Endothelial cell of umbilical vein (primary cell): Measurements from ENCODE around the gene SERPIND1. TPM values are rescaled to one million over a fixed set of nuclear protein-coding genes. Genes with fewer than 3 reads are reported as not detected.

ENCODE experiments used
- BruUV-seq: library from RNA; stranded (reverse); fragments of 400-500 nt; replicated peaks from 2 replicates; lab custom pipeline; 2021; lab: Mats Ljungman, UMichigan
- CTCF ChIA-PET: fragments of 300-600, 350-600 bp; sonication (Branson Sonifier 250); formaldehyde crosslinking; loops from one replicate; lab custom pipeline; 2021; ENCODE audit warnings: antibody characterized with exemption, inconsistent platforms; lab: Charles Lee
- POLR2A ChIA-PET: fragments of 300-600, 350-600 bp; sonication (Branson Sonifier 250); formaldehyde crosslinking; loops from one replicate; lab custom pipeline; 2021; ENCODE audit warnings: antibody characterized with exemption, inconsistent platforms; lab: Charles Lee
- DNase-seq: peaks from one replicate; pipeline ENCODE4 v3.0.0-alpha.2; 2011; ENCODE audit warnings: low read depth, low spot score
- FAIRE-seq: peaks from 2 replicates; lab custom pipeline; 2011; peaks lifted over from hg19 to GRCh38; lab: Jason Lieb, UNC
- H2AFZ ChIP-seq: 2 replicates; pipeline ENCODE4 v1.6.0; 2012; ENCODE audit warnings: low read depth, low read length, control low read depth, inconsistent platforms
- H3K27ac ChIP-seq: 2 replicates; pipeline ENCODE4 v1.5.1; 2011; ENCODE audit warnings: low read depth, mild to moderate bottlenecking, control low read depth, low read length, moderate library complexity; ENCODE audit not compliant: insufficient read depth
- H3K27me3 ChIP-seq, 2 experiments: 2 replicates each; pipeline versions ENCODE4 v1.6.0 to v1.6.1; 2011; ENCODE audit warnings: low read length in 2 of 2, mixed read lengths in 1 of 2; ENCODE audit not compliant: control insufficient read depth in 2 of 2, insufficient read depth in 2 of 2
- H3K36me3 ChIP-seq, 2 experiments: 2 replicates in 1 of 2; 3 replicates in 1 of 2; pipeline ENCODE4 v1.5.1; 2011; ENCODE audit warnings: low read length in 2 of 2, mild to moderate bottlenecking in 1 of 2, moderate library complexity in 1 of 2; ENCODE audit not compliant: control insufficient read depth in 2 of 2, insufficient read depth in 2 of 2; ENCODE audit errors: extremely low read depth in 1 of 2
- H3K4me1 ChIP-seq: 3 replicates; pipeline ENCODE4 v1.5.1; 2011; ENCODE audit warnings: mild to moderate bottlenecking, low read length; ENCODE audit not compliant: control insufficient read depth, insufficient read depth; ENCODE audit errors: extremely low read depth
- H3K4me2 ChIP-seq: 2 replicates; pipeline ENCODE4 v1.6.1; 2011; ENCODE audit warnings: low read length, control low read depth, mixed read lengths; ENCODE audit not compliant: insufficient read depth
- H3K4me3 ChIP-seq, 3 experiments: fragments of 200-600 bp in 1 of 3; sonication (generic), shearing (Covaris generic) in 1 of 3; replicated peaks in 1 of 3; 2 replicates each; pipeline ENCODE4 v1.5.1; 2011 to 2016; ENCODE audit warnings: control low read depth in 3 of 3, low read length in 3 of 3, mild to moderate bottlenecking in 2 of 3, inconsistent platforms in 1 of 3, low read depth in 1 of 3, moderate library complexity in 1 of 3; ENCODE audit not compliant: insufficient read depth in 1 of 3
- H3K79me2 ChIP-seq: 2 replicates; pipeline ENCODE4 v1.6.0; 2012; ENCODE audit warnings: low read length, inconsistent platforms; ENCODE audit not compliant: control insufficient read depth, insufficient read depth
- H3K9ac ChIP-seq: replicated peaks from 2 replicates; pipeline ENCODE3; 2011; ENCODE audit warnings: low read length, control low read depth; ENCODE audit not compliant: insufficient read depth; ENCODE audit errors: extremely low read depth
- H3K9me1 ChIP-seq: replicated peaks from 3 replicates; pipeline ENCODE4 v1.6.0; 2011; ENCODE audit warnings: mild to moderate bottlenecking, low read length; ENCODE audit not compliant: control insufficient read depth, insufficient read depth; ENCODE audit errors: extremely low read depth
- H3K9me3 ChIP-seq: replicated peaks from 2 replicates; pipeline ENCODE4 v1.5.1; 2012; ENCODE audit warnings: low read length, inconsistent platforms; ENCODE audit not compliant: control insufficient read depth, insufficient read depth
- H4K20me1 ChIP-seq: replicated peaks from 2 replicates; pipeline ENCODE3; 2011; ENCODE audit warnings: mild to moderate bottlenecking, low read length; ENCODE audit not compliant: control insufficient read depth, insufficient read depth; ENCODE audit errors: extremely low read depth
- EZH2 ChIP-seq: IDR thresholded peaks from 2 replicates; pipeline ENCODE4 v1.6.1; 2012; ENCODE audit warnings: borderline replicate concordance, low read depth, mild to moderate bottlenecking, moderate library complexity, low read length, inconsistent platforms; ENCODE audit not compliant: severe bottlenecking
- FOS ChIP-seq: IDR thresholded peaks from 2 replicates; pipeline ENCODE4 v1.6.1; 2011; ENCODE audit warnings: mild to moderate bottlenecking, low read length, moderate library complexity, borderline replicate concordance; ENCODE audit not compliant: insufficient read depth
- GATA2 ChIP-seq: IDR thresholded peaks from 2 replicates; pipeline ENCODE4 v1.7.0; 2011; ENCODE audit warnings: low read depth, mild to moderate bottlenecking, moderate library complexity, mixed read lengths, low read length; ENCODE audit not compliant: insufficient read length, insufficient read depth
- JUN ChIP-seq: IDR thresholded peaks from 2 replicates; pipeline ENCODE4 v1.6.1; 2011; ENCODE audit warnings: borderline replicate concordance, low read depth; ENCODE audit not compliant: insufficient read length, insufficient read depth
- MAX ChIP-seq: IDR thresholded peaks from 2 replicates; pipeline ENCODE4 v1.6.1; 2011; ENCODE audit not compliant: insufficient read depth, insufficient read length
- MYC ChIP-seq: IDR thresholded peaks from one replicate; pipeline ENCODE4 v1.6.1; 2011; ENCODE audit warnings: mild to moderate bottlenecking, low read depth, low read length
- POLR2A ChIP-seq: IDR thresholded peaks from 2 replicates; pipeline ENCODE4 v1.6.1; 2012; ENCODE audit warnings: low read depth, mild to moderate bottlenecking, control low read depth, low read length
- POLR2AphosphoS5 ChIP-seq: IDR thresholded peaks from 2 replicates; pipeline ENCODE4 v1.6.1; 2012; ENCODE audit warnings: low read depth, mild to moderate bottlenecking, control low read depth, low read length, moderate library complexity; ENCODE audit not compliant: insufficient read depth
- dilution Hi-C: fragments of 300-500 bp; cut with MboI; formaldehyde crosslinking; loops from one replicate; pipeline ENCODE4 v1.15.0; 2019; ENCODE audit warnings: low sequenced_read_pairs; ENCODE audit not compliant: extremely low pct_ligation_motif_present
- intact Hi-C: fragments of 100-400 bp; cut with micrococcal nuclease; formaldehyde crosslinking; loops from one replicate; pipeline ENCODE4 v1.10.0; 2022
- polyA plus RNA-seq, 4 experiments: library from polyadenylated mRNA; depleted of rRNA in 3 of 4; stranded (reverse) in 3 of 4; unstranded in 1 of 4; fragments of >200 nt; gene quantifications; 2 replicates each; pipeline versions ENCODE4 v1.2.1 to v1.2.3, GENCODE V29; 2011 to 2012; ENCODE audit warnings: missing spikeins in 1 of 4
- total RNA-seq: library from RNA; stranded (reverse); gene quantifications from 2 replicates; pipeline ENCODE4 v1.2.3, GENCODE V29; 2021
- TF ChIP-seq, protein P1 (sequence below), 2 donors: IDR thresholded peaks; 1 replicate in 1 of 2; 2 replicates in 1 of 2; pipeline ENCODE4 v1.5.1; 2011; ENCODE audit warnings: low read length in 2 of 2, mild to moderate bottlenecking in 2 of 2, moderate library complexity in 2 of 2, control low read depth in 1 of 2, inconsistent platforms in 1 of 2, low read depth in 1 of 2; ENCODE audit not compliant: insufficient read depth in 1 of 2; ENCODE audit errors: extremely low read depth in 1 of 2

The SERPIND1 gene
- total and polyA plus RNA-seq, 2 donors (not counting 3 experiments of a cell fraction or from before 2014, with no cell fraction given) = 0.94 to 1.8 TPM

GRCh38 chr22:20752104-20752741 is 21.7 kb upstream of the SERPIND1 start:
- Histone ChIP-seq H3K27me3 (no peaks in the 10 kb centered on the region), H3K79me2 (no peaks in the 10 kb centered on the region), H3K9me3 (no peaks in the 10 kb centered on the region), H3K4me2 (no peak overlapping the region), H3K36me3 (peaks cover 0 to 8% of the 10 kb centered on the region in 2 experiments), H3K9ac (no peak overlapping the region), H3K27ac (no peak overlapping the region), H3K4me1 (peaks cover 13% of the 10 kb centered on the region), H3K4me3 (no peak overlapping the region), H2AFZ (no peak overlapping the region), H4K20me1 (no peaks in the 10 kb centered on the region), H3K9me1 (no peaks in the 10 kb centered on the region)
- TF ChIP-seq GATA2 (no peak), JUN (no peak)
- CTCF ChIA-PET = interaction anchor here (1.0 to 2.9 kb wide), 3 partner anchors 9 to 32 kb away, joined by 3 to 18 read pairs (median 5); no protein-coding TSS in a partner anchor
- no peak for FAIRE-seq
- intact Hi-C loops = no loop called here
- dilution Hi-C loops = no loop called here
- no TSS peak for BruUV-seq
- POLR2A ChIA-PET = no interaction called here
- DNase-seq = no peak

DNA sequence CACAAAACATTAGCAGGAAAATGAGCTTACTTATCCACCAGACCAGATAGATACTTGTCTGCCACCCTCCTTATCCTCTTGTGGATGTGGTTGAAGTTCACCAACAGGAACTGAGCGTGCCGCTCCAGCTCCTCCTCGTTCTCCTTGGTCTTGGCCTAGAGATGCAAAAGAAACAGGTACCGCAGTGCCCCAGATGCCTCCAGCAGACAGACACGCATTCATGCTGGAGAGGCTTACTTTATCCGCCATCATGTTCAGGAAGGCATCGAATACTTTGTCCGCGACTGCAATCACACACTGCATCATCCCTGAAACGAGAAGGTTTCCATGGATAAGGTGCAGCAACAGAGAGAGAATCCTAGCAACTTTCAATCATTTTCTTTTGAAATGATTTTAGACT is 21.0 kb upstream of the SERPIND1 start:
- POLR2A ChIA-PET = no interaction called here
- FAIRE-seq = no peak
- no peaks in the 10 kb centered on the region for H3K27me3 ChIP-seq
- H3K36me3 ChIP-seq = peaks cover 0 to 8% of the 10 kb centered on the region in 2 experiments
- no peak overlapping the region for H3K9ac ChIP-seq
- H2AFZ ChIP-seq = no peak overlapping the region
- H3K4me1 ChIP-seq = peaks cover 13% of the 10 kb centered on the region
- H3K79me2 ChIP-seq = no peaks in the 10 kb centered on the region
- CTCF ChIA-PET = interaction anchor here (1.0 to 2.9 kb wide), 3 partner anchors 8 to 31 kb away, joined by 3 to 18 read pairs (median 5); no protein-coding TSS in a partner anchor
- no peak overlapping the region for H3K4me3 ChIP-seq
- H3K4me2 ChIP-seq = no peak overlapping the region
- no peak for DNase-seq
- H4K20me1 ChIP-seq = no peaks in the 10 kb centered on the region
- H3K9me3 ChIP-seq = no peaks in the 10 kb centered on the region
- no peak overlapping the region for H3K27ac ChIP-seq
- TF ChIP-seq MYC = no peak
- TF ChIP-seq MAX = no peak
- TF ChIP-seq POLR2A = no peak
- TF ChIP-seq POLR2AphosphoS5 = no peak
- TF ChIP-seq, protein P1, sequence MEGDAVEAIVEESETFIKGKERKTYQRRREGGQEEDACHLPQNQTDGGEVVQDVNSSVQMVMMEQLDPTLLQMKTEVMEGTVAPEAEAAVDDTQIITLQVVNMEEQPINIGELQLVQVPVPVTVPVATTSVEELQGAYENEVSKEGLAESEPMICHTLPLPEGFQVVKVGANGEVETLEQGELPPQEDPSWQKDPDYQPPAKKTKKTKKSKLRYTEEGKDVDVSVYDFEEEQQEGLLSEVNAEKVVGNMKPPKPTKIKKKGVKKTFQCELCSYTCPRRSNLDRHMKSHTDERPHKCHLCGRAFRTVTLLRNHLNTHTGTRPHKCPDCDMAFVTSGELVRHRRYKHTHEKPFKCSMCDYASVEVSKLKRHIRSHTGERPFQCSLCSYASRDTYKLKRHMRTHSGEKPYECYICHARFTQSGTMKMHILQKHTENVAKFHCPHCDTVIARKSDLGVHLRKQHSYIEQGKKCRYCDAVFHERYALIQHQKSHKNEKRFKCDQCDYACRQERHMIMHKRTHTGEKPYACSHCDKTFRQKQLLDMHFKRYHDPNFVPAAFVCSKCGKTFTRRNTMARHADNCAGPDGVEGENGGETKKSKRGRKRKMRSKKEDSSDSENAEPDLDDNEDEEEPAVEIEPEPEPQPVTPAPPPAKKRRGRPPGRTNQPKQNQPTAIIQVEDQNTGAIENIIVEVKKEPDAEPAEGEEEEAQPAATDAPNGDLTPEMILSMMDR (IDR thresholded peaks at IDR 0.05; ENCODE audit: extremely low read depth in 1 of 2, insufficient read depth in 1 of 2, low read depth in 1 of 2, low read length in 2 of 2) = no peak
- no peak for TF ChIP-seq FOS
- no peak for TF ChIP-seq EZH2
- no peak for TF ChIP-seq GATA2
- no peak for TF ChIP-seq JUN
- dilution Hi-C loops (no loop called here), intact Hi-C loops (no loop called here)
- H3K9me1 ChIP-seq = no peaks in the 10 kb centered on the region
- BruUV-seq = no TSS peak
